GM12875 (cell line): Measurements from ENCODE around the gene LAMA2.
"Not testable (repeated sequence)": the region's sequence is repeated elsewhere in the genome, so short reads cannot be mapped to it uniquely, and the experiment has no call there.

Experiments
- H3K4me3 ChIP-seq: one replicate; pipeline ENCODE4 v1.5.1; 2011; ENCODE audit warnings: low read depth, low read length, control low read depth
- TF ChIP-seq, protein P1 (sequence below): IDR thresholded peaks from 2 replicates; pipeline ENCODE4 v1.5.1; 2011; ENCODE audit warnings: low read depth, mild to moderate bottlenecking, control low read depth, inconsistent platforms, low read length, moderate library complexity, borderline replicate concordance; ENCODE audit not compliant: insufficient read depth

Gene LAMA2

DNA sequence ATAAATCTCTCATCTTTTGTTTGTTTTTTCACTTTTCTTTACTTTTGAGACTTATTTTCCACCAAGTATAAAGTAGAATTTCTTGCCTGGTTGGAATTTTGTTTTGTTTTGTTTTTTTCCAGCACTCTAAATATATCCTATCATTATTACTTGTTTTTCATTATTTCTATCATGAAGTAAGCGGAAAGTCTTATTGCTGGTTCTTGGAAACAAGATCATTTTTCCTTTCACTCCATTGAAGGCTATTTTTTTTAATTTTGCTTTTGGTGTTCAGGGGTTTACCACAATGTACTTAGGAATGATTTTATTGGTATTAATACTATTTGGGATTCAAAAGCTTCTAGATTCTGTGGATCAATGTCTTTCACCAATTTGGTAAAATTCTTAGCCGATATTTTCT is 190.1 kb downstream of the LAMA2 start:
- H3K4me3 ChIP-seq = no peak overlapping the region
- TF ChIP-seq, protein P1, sequence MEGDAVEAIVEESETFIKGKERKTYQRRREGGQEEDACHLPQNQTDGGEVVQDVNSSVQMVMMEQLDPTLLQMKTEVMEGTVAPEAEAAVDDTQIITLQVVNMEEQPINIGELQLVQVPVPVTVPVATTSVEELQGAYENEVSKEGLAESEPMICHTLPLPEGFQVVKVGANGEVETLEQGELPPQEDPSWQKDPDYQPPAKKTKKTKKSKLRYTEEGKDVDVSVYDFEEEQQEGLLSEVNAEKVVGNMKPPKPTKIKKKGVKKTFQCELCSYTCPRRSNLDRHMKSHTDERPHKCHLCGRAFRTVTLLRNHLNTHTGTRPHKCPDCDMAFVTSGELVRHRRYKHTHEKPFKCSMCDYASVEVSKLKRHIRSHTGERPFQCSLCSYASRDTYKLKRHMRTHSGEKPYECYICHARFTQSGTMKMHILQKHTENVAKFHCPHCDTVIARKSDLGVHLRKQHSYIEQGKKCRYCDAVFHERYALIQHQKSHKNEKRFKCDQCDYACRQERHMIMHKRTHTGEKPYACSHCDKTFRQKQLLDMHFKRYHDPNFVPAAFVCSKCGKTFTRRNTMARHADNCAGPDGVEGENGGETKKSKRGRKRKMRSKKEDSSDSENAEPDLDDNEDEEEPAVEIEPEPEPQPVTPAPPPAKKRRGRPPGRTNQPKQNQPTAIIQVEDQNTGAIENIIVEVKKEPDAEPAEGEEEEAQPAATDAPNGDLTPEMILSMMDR = no peak

DNA sequence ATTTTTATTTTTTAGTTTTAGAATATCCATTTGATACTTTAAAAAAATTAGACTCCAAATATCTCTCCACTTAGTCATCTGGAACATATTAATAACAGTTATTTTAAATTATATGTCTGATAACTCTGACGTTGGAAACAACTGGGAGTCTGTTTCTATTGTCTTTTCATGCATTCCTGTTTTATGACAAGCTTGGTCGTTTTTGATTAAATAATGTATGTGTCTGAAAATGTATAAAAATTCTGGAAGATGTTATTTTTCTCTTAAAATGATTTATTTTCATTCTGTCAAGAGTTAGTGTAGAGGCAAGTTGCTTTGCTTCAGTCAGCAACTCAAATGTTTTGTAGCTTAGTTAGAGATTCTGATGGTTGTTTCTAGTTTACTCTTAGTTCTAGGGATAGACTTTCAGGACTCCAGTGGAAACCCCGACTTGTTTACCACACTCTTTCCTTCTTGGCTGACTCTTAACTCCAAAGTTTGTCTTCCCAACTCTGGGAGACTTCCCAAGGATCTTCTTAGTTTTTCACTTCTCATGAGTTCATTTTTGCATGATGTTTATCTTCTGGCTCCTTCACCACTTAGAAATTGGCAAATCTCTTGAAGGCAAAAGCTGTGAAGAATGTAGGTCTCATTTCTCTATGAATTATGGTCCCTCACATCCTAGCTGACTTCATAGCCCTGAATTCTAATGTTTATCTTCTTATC is 190.9 kb downstream of the LAMA2 start:
- TF ChIP-seq, protein P1 = no peak
- no peak overlapping the region for H3K4me3 ChIP-seq

- no peak overlapping the region for H3K4me3 ChIP-seq
- TF ChIP-seq, protein P1 = no peak
Observed at GRCh38 chr6:129084406-129084805, 201.5 kb downstream of the LAMA2 start.

DNA sequence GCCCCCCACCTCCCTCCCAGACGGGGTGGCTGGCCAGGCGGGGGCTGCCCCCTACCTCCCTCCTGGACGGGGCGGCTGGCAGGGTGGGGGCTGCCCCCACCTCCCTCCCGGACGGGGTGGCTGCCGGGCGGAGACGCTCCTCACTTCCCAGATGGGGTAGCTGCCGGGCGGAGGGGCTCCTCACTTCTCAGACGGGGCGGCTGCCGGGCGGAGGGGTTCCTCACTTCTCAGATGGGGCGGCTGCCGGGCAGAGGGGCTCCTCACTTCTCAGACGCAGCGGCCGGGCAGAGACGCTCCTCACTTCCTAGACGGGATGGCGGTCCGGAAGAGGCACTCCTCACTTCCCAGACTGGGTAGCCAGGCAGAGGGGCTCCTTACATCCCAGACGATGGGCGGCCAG is 205.5 kb downstream of the LAMA2 start:
- H3K4me3 ChIP-seq = not testable (repeated sequence)

- no peak overlapping the region for H3K4me3 ChIP-seq
Observed at GRCh38 chr6:129089357-129089756, 206.4 kb downstream of the LAMA2 start.

DNA sequence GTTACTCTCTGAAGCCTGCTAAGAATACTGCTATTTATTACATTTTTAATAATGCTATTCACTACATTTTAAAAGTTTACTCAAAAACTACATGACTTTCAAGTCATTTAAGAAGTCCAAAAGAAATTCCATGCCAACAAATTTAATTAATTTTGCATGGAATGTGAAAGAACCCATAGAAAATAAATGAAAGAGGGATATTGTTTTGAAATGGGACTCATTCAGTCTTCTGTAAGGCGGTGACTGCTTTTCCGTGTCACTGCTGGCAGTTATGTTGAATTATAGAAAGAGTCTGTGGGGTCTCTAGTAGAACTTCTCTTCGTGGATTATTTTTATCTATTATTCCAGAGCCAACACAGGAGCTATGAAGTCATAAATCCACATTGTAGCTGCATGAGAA is 211.2 kb downstream of the LAMA2 start:
- H3K4me3 ChIP-seq = no peak overlapping the region
- TF ChIP-seq, protein P1 = no peak

More at GRCh38 chr6:129089357-129089756, 206.4 kb downstream of the LAMA2 start:
- TF ChIP-seq, protein P1 = no peak

GRCh38 chr6:129096651-129097290 is 213.8 kb downstream of the LAMA2 start:
- TF ChIP-seq, protein P1 = no peak

More at GRCh38 chr6:129096651-129097290, 213.8 kb downstream of the LAMA2 start:
- H3K4me3 ChIP-seq = no peak overlapping the region
